GM18507 (cell line): Measurements from ENCODE around the gene GPR3.
"Not testable (repeated sequence)": the region's sequence is repeated elsewhere in the genome, so short reads cannot be mapped to it uniquely, and the experiment has no call there.

ENCODE experiments used
- DNase-seq: peaks from one replicate; pipeline ENCODE4 v3.0.0; 2011; ENCODE audit warnings: low read depth; ENCODE audit not compliant: insufficient read length; ENCODE audit errors: extremely low spot score
- FAIRE-seq: peaks from 2 replicates; lab custom pipeline; 2011; peaks lifted over from hg19 to GRCh38; lab: Jason Lieb, UNC

Gene GPR3

GRCh38 chr1:27374362-27375086, 17.9 kb upstream of the GPR3 start, which contains the start of gene FCN3:
Gene FCN3, minus strand, starts transcription at chr1:27374824. Its CDS starts 6 bp downstream, at chr1:27374818.
- no peak for FAIRE-seq
- no peak for DNase-seq

- FAIRE-seq = no peak
- DNase-seq = no peak
These were observed 14.5 kb upstream of the GPR3 start for GRCh38 chr1:27377760-27378495.

GRCh38 chr1:27379564-27380122, 12.8 kb upstream of the GPR3 start:
- DNase-seq (no peak), FAIRE-seq (no peak)

GRCh38 chr1:27380224-27380623, 12.2 kb upstream of the GPR3 start:
- DNase-seq (no peak), FAIRE-seq (no peak)

- no peak for DNase-seq
- FAIRE-seq = no peak
These were observed 11.4 kb upstream of the GPR3 start for GRCh38 chr1:27380766-27381733.

- DNase-seq = no peak
- FAIRE-seq = no peak
These were observed 10.3 kb upstream of the GPR3 start for GRCh38 chr1:27381969-27382762.

- FAIRE-seq (no peak), DNase-seq (no peak)
These were observed 9.3 kb upstream of the GPR3 start, which contains the start of gene CD164L2 for GRCh38 chr1:27383039-27383605. Gene CD164L2, minus strand, starts transcription at chr1:27383333. Its CDS starts 94 bp downstream, at chr1:27383239.

- no peak for FAIRE-seq
- no peak for DNase-seq
These were observed 8.8 kb upstream of the GPR3 start for GRCh38 chr1:27383661-27384060.

- not testable (repeated sequence) for FAIRE-seq, DNase-seq
These were observed 7.6 kb upstream of the GPR3 start for GRCh38 chr1:27384797-27385196.

- DNase-seq (no peak), FAIRE-seq (peak; percentile 90)
These were observed 4.0 kb upstream of the GPR3 start for GRCh38 chr1:27388337-27389005.

GRCh38 chr1:27391511-27392095, 819 bp upstream of the GPR3 start:
- FAIRE-seq = no peak
- no peak for DNase-seq

- no peak for DNase-seq
- no peak for FAIRE-seq
These were observed 585 bp downstream of the GPR3 start for GRCh38 chr1:27392778-27393635.

- FAIRE-seq (no peak), DNase-seq (no peak)
These were observed 1.3 kb downstream of the GPR3 start for GRCh38 chr1:27393641-27394281.

- FAIRE-seq (no peak), DNase-seq (no peak)
These were observed 1.8 kb downstream of the GPR3 start for GRCh38 chr1:27394282-27394658.

- no peak for DNase-seq
- FAIRE-seq = no peak
These were observed 2.5 kb downstream of the GPR3 start for GRCh38 chr1:27394925-27395324.
